ENCODE data around the gene GSG1L.
"Not testable (repeated sequence)": the region's sequence is repeated elsewhere in the genome, so short reads cannot be mapped to it uniquely, and the experiment has no call there.

DNA sequence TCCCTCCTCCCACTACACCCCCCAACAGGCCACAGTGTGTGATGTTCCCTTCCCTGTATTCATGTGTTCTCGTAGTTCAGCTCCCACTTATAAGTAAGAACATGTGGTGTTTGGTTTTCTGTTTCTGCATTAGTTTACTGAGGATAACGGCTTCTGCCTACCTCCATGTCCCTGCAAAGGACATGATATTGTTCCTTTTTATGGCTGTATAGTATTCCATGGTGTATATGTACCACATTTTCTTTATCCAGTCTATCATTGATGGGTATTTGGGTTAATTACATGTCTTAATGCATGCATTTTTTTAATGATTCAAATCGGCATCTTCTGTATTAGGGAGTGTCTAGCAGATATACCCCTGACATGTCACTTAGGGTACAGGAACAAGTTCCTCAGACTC, 320.5 kb downstream of the GSG1L start:
- TF ChIP-seq YY1 (IDR thresholded peaks at IDR 0.05); TAF1 (conservative IDR thresholded peaks at IDR 0.05); FOXA1 (IDR thresholded peaks at IDR 0.05); SP1 (IDR thresholded peaks at IDR 0.05); JUND (IDR thresholded peaks at IDR 0.05): not testable (repeated sequence)
- TF ChIP-seq, protein P1, sequence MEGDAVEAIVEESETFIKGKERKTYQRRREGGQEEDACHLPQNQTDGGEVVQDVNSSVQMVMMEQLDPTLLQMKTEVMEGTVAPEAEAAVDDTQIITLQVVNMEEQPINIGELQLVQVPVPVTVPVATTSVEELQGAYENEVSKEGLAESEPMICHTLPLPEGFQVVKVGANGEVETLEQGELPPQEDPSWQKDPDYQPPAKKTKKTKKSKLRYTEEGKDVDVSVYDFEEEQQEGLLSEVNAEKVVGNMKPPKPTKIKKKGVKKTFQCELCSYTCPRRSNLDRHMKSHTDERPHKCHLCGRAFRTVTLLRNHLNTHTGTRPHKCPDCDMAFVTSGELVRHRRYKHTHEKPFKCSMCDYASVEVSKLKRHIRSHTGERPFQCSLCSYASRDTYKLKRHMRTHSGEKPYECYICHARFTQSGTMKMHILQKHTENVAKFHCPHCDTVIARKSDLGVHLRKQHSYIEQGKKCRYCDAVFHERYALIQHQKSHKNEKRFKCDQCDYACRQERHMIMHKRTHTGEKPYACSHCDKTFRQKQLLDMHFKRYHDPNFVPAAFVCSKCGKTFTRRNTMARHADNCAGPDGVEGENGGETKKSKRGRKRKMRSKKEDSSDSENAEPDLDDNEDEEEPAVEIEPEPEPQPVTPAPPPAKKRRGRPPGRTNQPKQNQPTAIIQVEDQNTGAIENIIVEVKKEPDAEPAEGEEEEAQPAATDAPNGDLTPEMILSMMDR (IDR thresholded peaks at IDR 0.05; ENCODE audit: low read depth, low read length, missing input control), result not testable (repeated sequence)
- TF ChIP-seq, protein P2, sequence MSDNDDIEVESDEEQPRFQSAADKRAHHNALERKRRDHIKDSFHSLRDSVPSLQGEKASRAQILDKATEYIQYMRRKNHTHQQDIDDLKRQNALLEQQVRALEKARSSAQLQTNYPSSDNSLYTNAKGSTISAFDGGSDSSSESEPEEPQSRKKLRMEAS (IDR thresholded peaks at IDR 0.05), result not testable (repeated sequence)
- TF ChIP-seq, protein P3, sequence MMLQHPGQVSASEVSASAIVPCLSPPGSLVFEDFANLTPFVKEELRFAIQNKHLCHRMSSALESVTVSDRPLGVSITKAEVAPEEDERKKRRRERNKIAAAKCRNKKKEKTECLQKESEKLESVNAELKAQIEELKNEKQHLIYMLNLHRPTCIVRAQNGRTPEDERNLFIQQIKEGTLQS (IDR thresholded peaks at IDR 0.05), result not testable (repeated sequence)
- TF ChIP-seq, protein P4, sequence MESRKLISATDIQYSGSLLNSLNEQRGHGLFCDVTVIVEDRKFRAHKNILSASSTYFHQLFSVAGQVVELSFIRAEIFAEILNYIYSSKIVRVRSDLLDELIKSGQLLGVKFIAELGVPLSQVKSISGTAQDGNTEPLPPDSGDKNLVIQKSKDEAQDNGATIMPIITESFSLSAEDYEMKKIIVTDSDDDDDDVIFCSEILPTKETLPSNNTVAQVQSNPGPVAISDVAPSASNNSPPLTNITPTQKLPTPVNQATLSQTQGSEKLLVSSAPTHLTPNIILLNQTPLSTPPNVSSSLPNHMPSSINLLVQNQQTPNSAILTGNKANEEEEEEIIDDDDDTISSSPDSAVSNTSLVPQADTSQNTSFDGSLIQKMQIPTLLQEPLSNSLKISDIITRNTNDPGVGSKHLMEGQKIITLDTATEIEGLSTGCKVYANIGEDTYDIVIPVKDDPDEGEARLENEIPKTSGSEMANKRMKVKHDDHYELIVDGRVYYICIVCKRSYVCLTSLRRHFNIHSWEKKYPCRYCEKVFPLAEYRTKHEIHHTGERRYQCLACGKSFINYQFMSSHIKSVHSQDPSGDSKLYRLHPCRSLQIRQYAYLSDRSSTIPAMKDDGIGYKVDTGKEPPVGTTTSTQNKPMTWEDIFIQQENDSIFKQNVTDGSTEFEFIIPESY (IDR thresholded peaks at IDR 0.05), result not testable (repeated sequence)
